Adipocyte (in vitro differentiated cells): ENCODE data around the gene CD6.

Experiments used
- DNase-seq: peaks from one replicate; pipeline ENCODE4 v3.0.0-alpha.2; 2015; ENCODE audit warnings: low read depth
- H3K27me3 ChIP-seq: replicated peaks from 2 replicates; pipeline ENCODE4 v1.7.0; 2013; ENCODE audit warnings: mild to moderate bottlenecking, low read length, moderate library complexity; ENCODE audit not compliant: control insufficient read depth, insufficient read depth
- H3K36me3 ChIP-seq: 2 replicates; pipeline ENCODE4 v1.7.0; 2013; ENCODE audit warnings: low read length, mild to moderate bottlenecking, moderate library complexity; ENCODE audit not compliant: control insufficient read depth, insufficient read depth, severe bottlenecking
- H3K4me1 ChIP-seq: 2 replicates; pipeline ENCODE4 v1.7.0; 2013; ENCODE audit warnings: mild to moderate bottlenecking, low read length, moderate library complexity; ENCODE audit not compliant: control insufficient read depth, insufficient read depth
- H3K4me3 ChIP-seq: 2 replicates; pipeline ENCODE4 v1.7.0; 2013; ENCODE audit warnings: mild to moderate bottlenecking, low read length, moderate library complexity
- H3K9ac ChIP-seq: 2 replicates; pipeline ENCODE4 v1.7.0; 2013; ENCODE audit warnings: mild to moderate bottlenecking, low read length, moderate library complexity
- H3K9me3 ChIP-seq: 2 replicates; pipeline ENCODE4 v1.7.0; 2013; ENCODE audit warnings: mild to moderate bottlenecking, low read length, moderate library complexity; ENCODE audit not compliant: control insufficient read depth

The CD6 gene

DNA sequence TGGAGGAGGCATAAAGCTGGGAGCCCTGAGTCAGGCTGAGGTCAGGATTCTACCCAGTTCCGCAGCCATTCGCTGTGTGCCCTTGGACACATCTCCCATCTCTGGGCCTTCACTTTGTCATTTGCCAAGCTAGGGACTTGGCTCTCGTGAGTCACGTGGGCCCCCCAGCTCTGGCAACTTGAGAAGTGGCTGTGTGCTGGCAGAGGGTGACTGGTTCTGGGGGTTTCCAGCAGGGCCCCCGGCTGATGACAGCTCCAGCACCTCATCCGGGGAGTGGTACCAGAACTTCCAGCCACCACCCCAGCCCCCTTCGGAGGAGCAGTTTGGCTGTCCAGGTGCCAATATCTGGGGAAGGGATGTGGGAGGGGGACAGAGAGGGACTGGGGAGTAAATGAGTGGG is 46.6 kb downstream of the CD6 start:
- Histone ChIP-seq H3K36me3 (no peaks in the 10 kb centered on the region), H3K4me1 (no peaks in the 10 kb centered on the region), H3K9ac (no peak overlapping the region), H3K9me3 (peaks cover 6% of the 10 kb centered on the region), H3K27me3 (peaks cover 83% of the 10 kb centered on the region), H3K4me3 (no peak overlapping the region)
- DNase-seq: no peak

DNA sequence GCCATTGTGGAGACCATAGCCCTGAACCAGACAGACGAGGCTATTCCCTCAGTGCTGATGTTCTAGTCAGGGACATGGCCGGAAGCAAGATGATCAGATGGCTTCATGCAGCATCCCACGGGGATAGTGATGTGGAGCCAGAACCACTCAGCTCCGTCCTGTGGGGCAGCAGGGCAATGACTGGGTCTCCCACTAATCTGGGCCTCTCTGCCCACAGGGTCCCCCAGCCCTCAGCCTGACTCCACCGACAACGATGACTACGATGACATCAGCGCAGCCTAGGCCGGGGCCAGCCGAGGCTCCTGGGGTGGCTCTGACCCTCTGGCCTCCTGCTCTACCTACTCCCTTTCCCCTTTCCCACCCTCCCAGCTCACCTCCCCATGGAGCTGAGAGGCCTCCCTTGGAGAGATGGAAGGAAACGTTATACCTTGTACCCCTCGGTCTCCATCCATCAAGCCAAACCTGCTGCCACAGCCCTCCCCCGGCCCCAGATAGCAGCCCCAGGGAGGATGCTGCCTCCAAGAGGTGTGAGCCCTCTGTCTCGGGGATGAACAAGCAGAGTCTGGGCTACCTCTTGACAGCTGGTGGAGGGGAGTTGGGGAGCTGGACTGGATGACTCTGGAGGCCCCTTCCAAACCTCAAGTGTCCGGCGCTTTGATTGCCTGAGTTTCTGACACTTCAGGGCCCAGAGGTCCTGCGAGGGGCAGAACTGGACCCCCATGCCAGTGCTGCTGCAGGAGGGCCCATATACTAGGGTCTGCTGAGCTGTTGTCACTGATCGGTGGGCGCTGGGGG is 47.8 kb downstream of the CD6 start:
- Histone ChIP-seq H3K4me3 (no peak overlapping the region), H3K36me3 (no peaks in the 10 kb centered on the region), H3K9me3 (peaks cover 6% of the 10 kb centered on the region), H3K4me1 (no peaks in the 10 kb centered on the region), H3K27me3 (peaks cover 80% of the 10 kb centered on the region), H3K9ac (no peak overlapping the region)
- DNase-seq: no peak

DNA sequence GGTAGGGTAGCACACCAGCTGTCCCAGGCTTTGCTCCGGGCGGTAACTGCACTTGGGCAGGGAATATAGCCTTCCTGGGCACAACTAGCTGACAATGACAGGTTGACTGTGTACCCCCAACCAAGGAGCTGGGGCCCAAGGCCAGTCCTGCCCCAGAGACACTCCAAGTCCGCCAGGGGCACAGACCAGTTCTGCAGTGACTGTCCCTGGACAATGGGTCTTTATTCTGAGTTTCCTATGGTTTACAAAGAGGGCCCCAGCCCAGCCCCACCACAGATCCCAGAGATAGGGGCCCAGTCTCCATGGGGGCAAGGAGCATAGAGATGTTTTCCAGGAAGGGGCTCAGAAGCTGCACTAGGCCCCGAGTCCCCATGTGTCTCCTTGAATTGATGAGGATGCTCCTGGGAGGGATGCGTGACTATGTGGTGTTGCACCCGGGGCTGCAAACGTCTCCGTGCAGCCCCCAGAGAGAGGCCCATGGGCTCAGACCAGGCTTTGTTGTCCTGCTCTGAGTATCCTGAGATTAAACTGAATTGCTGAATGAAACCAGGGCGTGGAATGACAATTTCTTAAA is 48.4 kb downstream of the CD6 start:
- H3K4me1 ChIP-seq: no peaks in the 10 kb centered on the region

DNA sequence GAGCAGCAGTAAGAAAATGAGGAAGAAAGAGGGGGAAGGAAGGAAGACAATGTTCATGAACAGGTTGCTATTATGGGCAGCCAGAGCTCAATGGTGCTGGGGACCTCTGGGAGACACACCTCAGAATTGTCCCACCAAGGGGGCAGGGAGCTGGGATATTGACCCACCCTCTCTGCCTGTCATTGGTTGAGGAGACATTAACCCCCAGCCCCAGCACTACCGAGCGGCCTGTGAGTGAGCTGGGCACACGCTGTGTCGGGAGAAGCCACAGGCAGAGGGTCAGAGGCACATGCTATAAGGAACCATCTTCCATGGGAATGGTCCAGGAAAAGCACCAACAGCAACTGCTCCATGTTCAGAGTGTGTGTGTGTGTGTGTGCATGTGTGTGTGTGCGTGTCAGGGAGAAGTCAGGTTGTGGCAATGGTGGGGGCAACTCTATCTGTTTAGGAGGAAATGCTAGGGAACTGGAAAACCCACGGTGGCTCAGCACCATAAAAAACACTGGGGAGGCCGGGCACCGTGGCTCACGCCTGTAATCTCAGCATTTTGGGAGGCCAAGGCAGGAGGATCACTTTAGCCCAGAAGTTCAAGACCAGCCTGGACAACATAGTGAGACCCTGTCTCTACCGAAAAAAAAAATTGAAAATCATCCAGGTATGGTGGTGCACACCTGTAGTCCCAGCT is 49.2 kb downstream of the CD6 start:
- Histone ChIP-seq H3K9me3 (peaks cover 6% of the 10 kb centered on the region), H3K36me3 (no peaks in the 10 kb centered on the region), H3K27me3 (peaks cover 87% of the 10 kb centered on the region), H3K9ac (no peak overlapping the region), H3K4me1 (no peaks in the 10 kb centered on the region), H3K4me3 (no peak overlapping the region)
- DNase-seq: no peak

More for the DNA sequence above, 48.4 kb downstream of the CD6 start:
- DNase-seq: no peak
- Histone ChIP-seq H3K4me3 (no peak overlapping the region), H3K27me3 (peaks cover 82% of the 10 kb centered on the region), H3K36me3 (no peaks in the 10 kb centered on the region), H3K9me3 (peaks cover 6% of the 10 kb centered on the region), H3K9ac (no peak overlapping the region)

DNA sequence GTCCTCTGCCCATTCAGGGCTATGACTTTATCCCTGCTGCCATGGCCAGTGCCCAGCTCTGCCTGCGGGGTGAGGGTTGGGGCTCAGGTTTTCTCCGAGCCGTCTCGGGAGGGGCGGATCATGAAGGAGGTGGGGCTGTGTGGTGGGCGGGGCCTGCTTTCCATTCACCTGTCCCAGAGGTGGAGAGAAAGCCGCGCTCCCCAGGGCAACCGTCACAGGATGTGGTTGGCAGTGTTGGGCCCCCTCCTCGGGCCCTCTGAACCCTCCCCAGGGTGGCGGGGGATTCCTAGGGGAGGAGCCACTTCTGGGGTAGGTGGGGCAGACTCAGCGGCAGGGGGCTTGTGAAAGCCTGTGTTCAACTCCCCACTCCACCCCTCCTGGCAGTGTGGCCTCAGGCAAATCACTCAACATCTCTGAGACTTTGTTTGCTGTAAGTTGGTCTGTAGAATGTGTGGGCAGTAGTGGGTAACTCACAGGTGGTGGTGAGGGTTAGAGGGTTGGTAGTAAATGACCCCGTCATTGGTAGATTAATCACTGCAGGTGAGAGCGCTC is 50.3 kb downstream of the CD6 start:
- Histone ChIP-seq H3K4me3 (no peak overlapping the region), H3K4me1 (no peaks in the 10 kb centered on the region), H3K27me3 (peaks cover 82% of the 10 kb centered on the region), H3K9me3 (peaks cover 1% of the 10 kb centered on the region), H3K9ac (no peak overlapping the region), H3K36me3 (no peaks in the 10 kb centered on the region)
- no peak for DNase-seq

DNA sequence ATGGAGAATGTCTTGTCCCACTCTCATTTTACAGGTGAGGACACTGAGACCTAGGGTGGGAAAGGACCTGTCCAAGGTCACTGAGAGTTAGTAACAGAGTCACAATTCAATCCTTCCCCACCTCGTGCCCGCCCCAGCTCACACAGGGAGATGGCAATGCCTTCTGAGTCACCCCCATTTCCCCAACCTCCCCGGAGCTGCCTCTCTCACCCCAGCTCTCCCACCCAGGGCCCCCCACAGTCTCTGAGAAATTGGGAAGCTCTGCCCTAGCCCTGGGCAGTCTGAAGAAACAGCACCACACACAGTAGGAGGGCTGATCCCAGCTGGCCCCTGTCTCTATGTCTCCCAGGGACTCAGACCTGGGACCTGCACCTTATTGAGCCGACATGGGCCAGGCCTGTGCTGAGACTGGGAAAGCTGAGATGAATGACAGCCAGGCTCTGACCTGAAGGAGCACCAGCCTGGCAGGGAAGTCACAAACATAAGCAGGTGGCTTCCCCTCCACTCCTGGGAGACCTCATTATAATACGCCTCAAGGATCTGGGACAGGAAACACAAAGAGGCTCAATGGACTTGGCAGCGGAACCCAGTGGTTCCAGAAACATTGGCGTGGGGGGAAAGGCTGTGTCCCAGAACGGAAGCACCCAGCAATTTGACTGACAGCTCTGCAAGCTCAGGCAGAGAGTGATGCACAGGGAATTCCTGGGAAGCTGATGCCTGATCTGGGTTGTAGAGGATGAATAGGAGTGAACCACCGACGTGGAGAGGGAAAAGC is 51.0 kb downstream of the CD6 start:
- H3K27me3 ChIP-seq: peaks cover 83% of the 10 kb centered on the region
- no peak overlapping the region for H3K9ac ChIP-seq
- no peak overlapping the region for H3K4me3 ChIP-seq
- H3K4me1 ChIP-seq: no peaks in the 10 kb centered on the region
- DNase-seq: no peak
- no peaks in the 10 kb centered on the region for H3K36me3 ChIP-seq
- H3K9me3 ChIP-seq: no peaks in the 10 kb centered on the region

DNA sequence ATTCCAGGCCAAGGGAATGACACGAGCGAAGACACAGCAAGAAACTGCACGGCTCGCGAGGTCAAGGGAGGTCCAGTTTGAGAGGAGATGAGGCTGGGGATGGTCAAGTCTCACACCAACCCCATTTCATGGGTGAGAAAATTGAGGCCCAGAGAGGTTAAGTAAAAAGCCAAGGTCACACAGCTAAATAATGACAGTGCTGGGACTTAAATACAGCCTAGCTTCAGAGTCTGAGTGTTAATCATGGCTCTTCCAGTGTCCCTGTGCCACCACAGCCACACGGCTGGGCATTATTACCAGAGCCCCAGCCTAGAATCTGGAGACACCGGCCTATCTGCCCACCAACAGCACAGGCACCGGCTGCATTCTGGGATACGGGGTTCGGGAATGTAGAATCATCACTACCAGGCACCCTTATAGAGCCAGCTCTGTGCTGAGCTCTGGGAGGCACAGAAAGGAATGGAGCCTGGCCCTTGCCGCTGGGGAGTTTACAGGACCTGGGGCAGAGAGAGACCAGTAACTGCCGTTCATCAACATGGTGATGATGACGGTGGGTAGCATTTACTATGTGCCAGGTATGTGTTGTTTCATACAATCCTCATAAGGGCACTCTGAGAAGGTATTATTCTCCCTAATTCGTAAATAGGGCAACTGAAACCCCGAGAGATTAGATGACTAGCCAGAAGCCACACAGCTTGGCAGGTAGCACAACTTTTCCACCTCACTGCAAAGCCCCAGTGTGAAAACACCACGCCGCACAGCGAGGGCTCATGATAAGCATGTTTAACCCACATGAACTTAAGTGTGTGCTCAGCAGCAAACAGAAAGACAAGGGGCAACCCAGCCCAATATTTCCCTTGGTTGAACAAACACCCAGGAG is 51.8 kb downstream of the CD6 start:
- Histone ChIP-seq H3K27me3 (peaks cover 78% of the 10 kb centered on the region), H3K9me3 (no peaks in the 10 kb centered on the region), H3K9ac (no peak overlapping the region), H3K4me3 (no peak overlapping the region), H3K4me1 (no peaks in the 10 kb centered on the region), H3K36me3 (no peaks in the 10 kb centered on the region)
- DNase-seq: no peak

DNA sequence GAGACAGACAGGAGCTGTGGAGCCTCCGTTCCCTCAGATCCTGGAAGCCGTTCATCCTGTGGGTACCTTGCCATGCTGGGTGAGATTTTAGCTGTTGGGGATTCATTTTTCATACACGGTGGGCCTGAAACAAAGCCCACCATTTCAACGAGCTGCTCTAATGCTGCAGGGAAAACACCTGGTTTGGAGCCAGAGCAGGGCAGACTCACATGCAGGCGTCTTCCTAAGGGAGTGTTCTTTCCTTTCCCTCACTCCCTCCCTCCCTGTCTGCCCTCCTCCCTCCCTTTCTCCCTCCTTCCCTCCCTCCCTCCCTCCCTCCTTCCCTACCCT is 52.5 kb downstream of the CD6 start:
- Histone ChIP-seq H3K9ac (no peak overlapping the region), H3K27me3 (peaks cover 76% of the 10 kb centered on the region)

DNA sequence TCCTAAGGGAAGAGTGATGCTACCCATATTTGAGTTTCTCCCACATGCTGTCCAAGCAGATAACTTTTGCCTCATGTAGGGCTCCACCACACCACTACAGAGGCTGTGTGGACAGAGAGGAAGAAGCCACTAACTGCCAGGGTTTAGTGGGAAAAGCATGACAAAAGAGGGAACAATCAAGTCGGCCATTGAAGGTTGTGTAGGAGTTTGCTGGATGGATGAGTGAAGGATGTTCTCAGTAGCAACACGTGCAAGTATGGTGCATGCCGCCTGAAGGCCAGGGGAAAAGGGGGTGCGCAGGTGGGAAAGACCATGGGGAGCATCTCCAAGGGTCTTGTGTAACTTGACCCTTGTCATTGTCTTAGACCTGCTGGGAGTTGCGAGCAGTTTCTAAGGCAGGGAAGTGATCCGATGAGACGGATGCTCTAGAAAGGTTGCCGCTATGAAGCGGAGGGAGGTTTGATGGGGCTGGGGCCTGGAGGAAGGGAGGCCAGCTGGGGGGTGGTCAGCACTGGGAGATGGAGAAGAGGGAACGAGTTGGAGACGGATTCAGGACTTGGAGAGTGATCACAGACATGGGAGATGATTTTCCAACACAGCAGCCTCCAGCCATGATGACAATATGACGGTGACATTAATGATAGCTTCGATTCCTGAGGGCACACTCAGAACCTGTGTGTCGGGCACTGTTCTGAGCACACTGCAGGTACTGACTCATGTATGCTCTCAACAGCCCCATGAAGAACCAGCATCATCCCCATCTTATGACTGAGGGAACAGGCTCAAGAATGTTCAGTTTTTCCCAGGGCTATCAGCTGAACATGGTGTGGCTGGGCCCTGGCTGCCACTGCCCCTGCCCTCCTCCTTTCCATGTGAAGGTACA is 53.7 kb downstream of the CD6 start:
- Histone ChIP-seq H3K9ac (no peak overlapping the region), H3K4me3 (no peak overlapping the region), H3K36me3 (no peaks in the 10 kb centered on the region), H3K9me3 (no peaks in the 10 kb centered on the region), H3K27me3 (peaks cover 65% of the 10 kb centered on the region), H3K4me1 (no peaks in the 10 kb centered on the region)
- DNase-seq: no peak

More for the DNA sequence above, 52.5 kb downstream of the CD6 start:
- H3K36me3 ChIP-seq: no peaks in the 10 kb centered on the region
- H3K9me3 ChIP-seq: no peaks in the 10 kb centered on the region
- H3K4me1 ChIP-seq: no peaks in the 10 kb centered on the region
- H3K4me3 ChIP-seq: no peak overlapping the region
- DNase-seq: no peak

DNA sequence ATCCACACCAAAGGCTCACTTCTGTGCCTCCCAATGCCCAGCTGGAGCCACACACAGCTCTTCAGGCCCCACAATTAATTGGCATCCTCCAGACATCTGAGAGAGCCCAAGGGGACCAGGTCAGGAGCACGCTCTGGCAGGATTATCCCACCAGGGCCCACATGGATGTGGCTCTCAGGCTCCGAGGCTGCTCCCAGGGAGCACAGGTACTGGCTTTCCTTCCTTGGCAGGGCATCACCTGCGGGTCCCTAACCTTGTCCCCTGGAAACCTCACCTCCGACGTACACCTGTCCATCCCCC is 54.3 kb downstream of the CD6 start:
- Histone ChIP-seq H3K9me3 (no peaks in the 10 kb centered on the region), H3K36me3 (no peaks in the 10 kb centered on the region), H3K4me3 (no peak overlapping the region), H3K9ac (no peak overlapping the region), H3K27me3 (peaks cover 59% of the 10 kb centered on the region), H3K4me1 (no peaks in the 10 kb centered on the region)
- no peak for DNase-seq
